ENCODE data around the gene IGDCC3.

IGDCC3 gene

GRCh38 chr15:65385870-65386258 is 8.1 kb upstream of the IGDCC3 start:
- no peak for TF ChIP-seq CTCF (IDR thresholded peaks at IDR 0.05; ENCODE audit: low read depth, low read length)
- in situ Hi-C loops (cut with HindIII; ENCODE audit: low sequenced_read_pairs) = no loop called here
- no peak overlapping the region for H3K4me3 ChIP-seq (ENCODE audit: low read depth, low read length)
- DNase-seq (ENCODE audit: low read depth, low spot score) = no peak

DNA sequence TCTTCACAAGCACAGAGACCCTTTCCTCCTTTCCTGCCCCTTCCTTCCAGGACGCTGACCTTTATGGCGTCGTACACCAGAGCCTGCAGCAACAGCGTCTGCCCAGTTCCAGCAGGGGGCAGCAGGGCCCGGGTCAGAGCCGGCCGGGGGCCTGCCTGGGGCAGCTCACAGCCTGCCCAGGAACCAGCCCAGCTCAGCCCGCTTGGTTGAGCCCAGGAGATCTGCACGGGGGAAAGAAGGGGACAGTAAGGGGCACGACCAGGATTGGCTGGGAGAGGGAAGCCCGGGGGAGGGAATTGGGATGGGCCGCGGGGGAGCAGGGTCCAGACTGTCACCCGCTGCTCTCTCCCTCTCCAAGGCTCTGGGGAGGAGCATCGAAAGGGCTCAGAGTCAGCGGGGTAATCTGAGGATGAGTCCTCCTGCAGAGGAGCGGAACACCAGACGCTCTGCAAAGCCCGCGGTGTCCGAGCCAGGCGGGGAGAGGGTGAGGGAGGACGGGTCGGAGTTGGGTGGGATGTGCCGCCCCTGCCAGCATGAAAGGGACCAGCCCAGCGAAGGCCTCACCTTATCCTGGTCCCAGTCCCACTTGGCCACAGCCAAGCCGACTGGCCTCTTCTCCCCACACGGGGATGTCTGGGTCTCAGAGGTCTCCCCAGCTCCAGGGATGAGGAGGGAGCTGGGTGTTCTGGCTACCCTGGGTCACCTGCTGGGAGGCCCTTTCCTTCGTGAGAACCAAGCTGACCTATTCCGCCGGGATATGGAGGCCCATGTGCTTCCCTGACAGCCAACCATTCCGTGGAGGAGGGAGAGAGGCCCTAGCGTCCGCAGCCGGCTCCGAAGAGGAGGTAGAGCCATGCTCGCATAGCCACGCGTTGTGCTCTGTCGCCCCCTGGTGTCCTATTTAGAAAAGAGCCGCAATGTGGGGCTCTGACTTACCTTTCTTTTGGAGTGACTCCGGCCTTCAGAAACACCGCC is 7.4 kb upstream of the IGDCC3 start:
- H3K4me3 ChIP-seq (ENCODE audit: low read depth, low read length) = no peak overlapping the region
- peak; percentile 91 for TF ChIP-seq CTCF (IDR thresholded peaks at IDR 0.05; ENCODE audit: low read depth, low read length)
- in situ Hi-C loops (cut with HindIII; ENCODE audit: low sequenced_read_pairs) = no loop called here
- peak; percentile 75 for DNase-seq (ENCODE audit: low read depth, low spot score)

DNA sequence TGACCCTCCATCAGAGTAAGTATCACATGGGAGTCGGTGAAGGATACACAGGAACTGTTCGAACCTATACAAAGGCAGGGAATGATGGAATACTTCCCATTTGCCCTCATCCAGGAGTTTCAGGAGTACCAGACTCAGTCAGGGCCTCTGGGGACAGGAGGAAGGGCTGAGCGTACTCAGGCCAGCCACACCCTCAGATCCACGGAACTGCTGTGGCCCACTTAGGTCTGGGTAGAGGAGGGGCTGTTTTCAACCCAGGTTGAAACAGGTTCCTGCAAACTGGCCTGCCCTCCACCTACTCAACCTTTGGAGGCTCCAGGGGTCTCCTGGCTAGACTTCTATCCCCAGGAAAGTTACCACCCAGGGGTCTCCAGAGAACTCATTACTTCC is 6.7 kb upstream of the IGDCC3 start:
- TF ChIP-seq CTCF (IDR thresholded peaks at IDR 0.05; ENCODE audit: low read depth, low read length) = no peak
- no peak for DNase-seq (ENCODE audit: low read depth, low spot score)
- H3K4me3 ChIP-seq (ENCODE audit: low read depth, low read length) = no peak overlapping the region
- in situ Hi-C loops (cut with HindIII; ENCODE audit: low sequenced_read_pairs) = no loop called here

- in situ Hi-C loops (cut with HindIII; ENCODE audit: low sequenced_read_pairs) = no loop called here
- no peak overlapping the region for H3K4me3 ChIP-seq (ENCODE audit: low read depth, low read length)
- no peak for TF ChIP-seq CTCF (IDR thresholded peaks at IDR 0.05; ENCODE audit: low read depth, low read length)
- DNase-seq (ENCODE audit: low read depth, low spot score) = no peak
Measured at GRCh38 chr15:65383991-65384390, 6.2 kb upstream of the IGDCC3 start.

- no peak overlapping the region for H3K4me3 ChIP-seq (ENCODE audit: low read depth, low read length)
- in situ Hi-C loops (cut with HindIII; ENCODE audit: low sequenced_read_pairs) = no loop called here
- DNase-seq (ENCODE audit: low read depth, low spot score) = no peak
- no peak for TF ChIP-seq CTCF (IDR thresholded peaks at IDR 0.05; ENCODE audit: low read depth, low read length)
Measured at GRCh38 chr15:65383456-65383855, 5.7 kb upstream of the IGDCC3 start.

GRCh38 chr15:65382921-65383320 is 5.1 kb upstream of the IGDCC3 start:
- in situ Hi-C loops (cut with HindIII; ENCODE audit: low sequenced_read_pairs) = no loop called here
- TF ChIP-seq CTCF (IDR thresholded peaks at IDR 0.05; ENCODE audit: low read depth, low read length) = no peak
- DNase-seq (ENCODE audit: low read depth, low spot score) = no peak
- no peak overlapping the region for H3K4me3 ChIP-seq (ENCODE audit: low read depth, low read length)

All from astrocyte of the spinal cord (primary cell).